Fibroblast of mammary gland (primary cell): Measurements from ENCODE around the gene RASAL2.
A peak's percentile ranks its signal among the peaks of the same experiment; 100 is the strongest.
"Not testable (repeated sequence)": the region's sequence is repeated elsewhere in the genome, so short reads cannot be mapped to it uniquely, and the experiment has no call there.

Source experiments
- DNase-seq: peaks from one replicate; pipeline ENCODE4 v3.0.0-alpha.2; 2010; ENCODE audit warnings: low read depth
- H3K4me3 ChIP-seq: 2 replicates; pipeline ENCODE4 v1.5.1; 2011; ENCODE audit warnings: low read depth, mild to moderate bottlenecking, low read length, moderate library complexity; ENCODE audit not compliant: control insufficient read depth
- TF ChIP-seq, protein P1 (sequence below): conservative IDR thresholded peaks from 2 replicates; pipeline ENCODE4 v1.5.1; 2011; ENCODE audit warnings: low read depth, low read length, inconsistent platforms; ENCODE audit not compliant: control insufficient read depth, insufficient read depth

The RASAL2 gene

DNA sequence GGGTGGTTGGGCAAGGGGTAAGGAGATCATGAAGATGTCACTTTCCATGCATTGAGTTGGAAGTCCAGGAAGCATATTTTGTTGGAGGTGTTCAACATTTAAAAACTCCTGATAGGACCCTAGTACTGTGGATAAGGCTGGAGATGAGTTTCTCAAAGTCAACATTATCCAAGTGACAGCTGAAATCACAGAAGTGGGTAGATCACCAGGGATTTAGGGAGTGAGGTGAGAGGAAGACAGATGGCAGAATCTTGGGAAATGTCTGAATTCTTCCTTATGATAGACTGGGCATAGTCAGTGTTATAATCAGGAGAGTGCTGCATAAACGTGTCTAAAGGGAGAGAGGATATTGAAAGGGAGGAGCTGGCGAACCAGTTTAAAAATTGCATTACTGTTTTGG, 5.3 kb upstream of the RASAL2 start:
- no peak overlapping the region for H3K4me3 ChIP-seq
- DNase-seq: no peak
- TF ChIP-seq, protein P1, sequence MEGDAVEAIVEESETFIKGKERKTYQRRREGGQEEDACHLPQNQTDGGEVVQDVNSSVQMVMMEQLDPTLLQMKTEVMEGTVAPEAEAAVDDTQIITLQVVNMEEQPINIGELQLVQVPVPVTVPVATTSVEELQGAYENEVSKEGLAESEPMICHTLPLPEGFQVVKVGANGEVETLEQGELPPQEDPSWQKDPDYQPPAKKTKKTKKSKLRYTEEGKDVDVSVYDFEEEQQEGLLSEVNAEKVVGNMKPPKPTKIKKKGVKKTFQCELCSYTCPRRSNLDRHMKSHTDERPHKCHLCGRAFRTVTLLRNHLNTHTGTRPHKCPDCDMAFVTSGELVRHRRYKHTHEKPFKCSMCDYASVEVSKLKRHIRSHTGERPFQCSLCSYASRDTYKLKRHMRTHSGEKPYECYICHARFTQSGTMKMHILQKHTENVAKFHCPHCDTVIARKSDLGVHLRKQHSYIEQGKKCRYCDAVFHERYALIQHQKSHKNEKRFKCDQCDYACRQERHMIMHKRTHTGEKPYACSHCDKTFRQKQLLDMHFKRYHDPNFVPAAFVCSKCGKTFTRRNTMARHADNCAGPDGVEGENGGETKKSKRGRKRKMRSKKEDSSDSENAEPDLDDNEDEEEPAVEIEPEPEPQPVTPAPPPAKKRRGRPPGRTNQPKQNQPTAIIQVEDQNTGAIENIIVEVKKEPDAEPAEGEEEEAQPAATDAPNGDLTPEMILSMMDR: no peak

DNA sequence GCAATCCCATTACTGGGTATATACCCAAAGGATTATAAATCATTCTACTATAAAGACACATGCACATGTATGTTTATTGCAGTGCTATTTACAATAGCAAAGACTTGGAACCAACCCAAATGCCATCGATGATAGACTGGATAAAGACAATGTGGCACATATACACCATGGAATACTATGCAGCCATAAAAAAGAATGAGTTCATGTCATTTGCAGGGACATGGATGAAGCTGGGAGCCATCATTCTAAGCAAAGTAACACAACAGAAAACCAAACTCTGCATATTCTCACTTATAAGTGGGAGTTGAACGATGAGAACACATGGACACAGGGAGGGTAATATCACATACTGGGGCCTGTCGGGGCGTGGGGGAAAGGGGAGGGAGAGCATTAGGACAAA, 2.5 kb upstream of the RASAL2 start:
- not testable (repeated sequence) for H3K4me3 ChIP-seq, DNase-seq

DNA sequence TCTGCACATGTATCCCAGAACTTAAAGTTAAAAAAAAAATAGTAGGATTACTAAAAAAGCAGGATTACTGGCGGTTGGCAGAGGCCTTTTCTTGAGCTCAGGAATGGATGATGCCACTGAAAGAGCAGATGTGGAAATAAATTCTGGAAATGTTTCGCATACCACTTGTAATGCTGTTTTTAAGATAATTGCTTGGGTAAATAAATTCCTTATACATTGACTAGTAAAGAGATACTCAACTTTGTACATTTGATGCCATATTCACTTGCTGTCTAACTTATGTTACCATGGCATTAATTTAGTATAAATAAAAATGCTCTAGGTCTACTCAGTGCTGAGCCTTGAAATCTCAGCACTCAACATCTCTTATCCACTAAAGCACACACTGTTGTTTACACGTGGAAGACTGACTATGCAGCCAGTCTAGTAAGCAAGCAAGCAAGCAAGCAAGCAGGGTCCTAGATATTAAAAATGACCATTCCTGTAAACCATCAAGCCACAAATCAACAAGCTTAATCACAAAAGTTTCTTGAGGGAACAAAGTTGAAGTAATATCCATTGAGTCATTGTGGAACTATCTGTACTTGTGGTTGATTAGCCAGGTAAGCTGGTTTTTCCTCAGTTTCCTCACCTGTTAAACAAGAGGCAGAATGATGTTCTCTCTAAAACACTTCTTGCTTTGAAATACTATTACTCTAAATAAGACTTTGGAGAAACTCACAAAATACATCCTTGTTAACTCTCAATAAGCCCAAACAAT, 1.7 kb upstream of the RASAL2 start:
- TF ChIP-seq, protein P1: no peak
- peak overlapping the region; percentile 76 for H3K4me3 ChIP-seq
- DNase-seq: peak; percentile 17

DNA sequence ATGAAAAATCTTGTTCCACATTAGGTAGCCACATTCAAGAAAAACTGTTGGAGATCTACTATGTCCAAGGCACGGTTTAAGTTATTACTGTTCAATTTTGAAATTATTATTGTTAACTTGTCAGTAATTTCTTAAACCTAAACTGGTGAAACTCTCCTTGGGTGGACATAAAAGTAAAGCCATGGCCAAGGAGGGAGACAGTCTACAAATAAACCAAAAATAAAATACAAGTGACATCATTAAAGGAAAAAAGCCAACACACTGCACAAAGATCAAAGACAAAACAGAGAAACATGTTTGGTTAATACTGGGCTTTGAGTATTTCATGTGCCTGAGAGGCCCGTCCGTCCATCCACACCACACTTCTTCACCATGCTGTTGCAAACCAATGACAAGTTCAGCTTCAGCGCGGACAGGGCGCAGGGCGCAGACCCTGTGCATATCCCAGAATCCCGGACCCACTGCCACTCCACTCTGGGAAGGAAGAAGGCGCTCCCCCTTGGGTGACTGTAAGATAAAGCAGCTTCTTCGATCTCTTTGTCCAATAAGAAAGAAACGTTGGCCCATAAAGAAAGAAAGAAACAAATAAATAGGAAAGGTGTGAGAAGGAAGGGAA, 918 bp upstream of the RASAL2 start:
- peak overlapping the region; percentile 76 for H3K4me3 ChIP-seq
- TF ChIP-seq, protein P1: peak; percentile 13
- DNase-seq: no peak

DNA sequence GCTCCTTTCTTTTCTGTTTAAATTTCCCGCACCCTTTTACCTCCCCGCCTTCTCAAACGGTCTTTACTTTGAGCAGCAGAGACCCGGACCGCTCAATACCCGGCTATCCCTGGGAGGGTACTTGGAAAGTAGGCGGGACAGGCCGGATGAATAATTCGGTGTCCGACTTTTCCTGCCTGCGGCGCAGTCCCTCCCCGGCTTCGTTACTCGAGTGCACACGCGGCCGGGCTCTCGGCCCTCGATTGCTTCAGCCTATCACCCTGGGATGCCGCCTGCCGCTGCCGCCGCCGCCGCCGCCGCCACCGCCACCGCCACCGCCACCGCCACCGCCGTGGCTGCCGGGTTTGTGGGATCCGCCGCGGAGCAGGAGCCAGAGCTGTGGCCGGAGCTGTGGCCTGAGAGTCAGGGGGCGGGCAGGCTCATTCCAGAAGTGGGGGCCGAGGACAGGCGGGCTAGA, 382 bp upstream of the RASAL2 start:
- H3K4me3 ChIP-seq: peak overlapping the region; percentile 89
- TF ChIP-seq, protein P1: no peak
- peak; percentile 96 for DNase-seq

DNA sequence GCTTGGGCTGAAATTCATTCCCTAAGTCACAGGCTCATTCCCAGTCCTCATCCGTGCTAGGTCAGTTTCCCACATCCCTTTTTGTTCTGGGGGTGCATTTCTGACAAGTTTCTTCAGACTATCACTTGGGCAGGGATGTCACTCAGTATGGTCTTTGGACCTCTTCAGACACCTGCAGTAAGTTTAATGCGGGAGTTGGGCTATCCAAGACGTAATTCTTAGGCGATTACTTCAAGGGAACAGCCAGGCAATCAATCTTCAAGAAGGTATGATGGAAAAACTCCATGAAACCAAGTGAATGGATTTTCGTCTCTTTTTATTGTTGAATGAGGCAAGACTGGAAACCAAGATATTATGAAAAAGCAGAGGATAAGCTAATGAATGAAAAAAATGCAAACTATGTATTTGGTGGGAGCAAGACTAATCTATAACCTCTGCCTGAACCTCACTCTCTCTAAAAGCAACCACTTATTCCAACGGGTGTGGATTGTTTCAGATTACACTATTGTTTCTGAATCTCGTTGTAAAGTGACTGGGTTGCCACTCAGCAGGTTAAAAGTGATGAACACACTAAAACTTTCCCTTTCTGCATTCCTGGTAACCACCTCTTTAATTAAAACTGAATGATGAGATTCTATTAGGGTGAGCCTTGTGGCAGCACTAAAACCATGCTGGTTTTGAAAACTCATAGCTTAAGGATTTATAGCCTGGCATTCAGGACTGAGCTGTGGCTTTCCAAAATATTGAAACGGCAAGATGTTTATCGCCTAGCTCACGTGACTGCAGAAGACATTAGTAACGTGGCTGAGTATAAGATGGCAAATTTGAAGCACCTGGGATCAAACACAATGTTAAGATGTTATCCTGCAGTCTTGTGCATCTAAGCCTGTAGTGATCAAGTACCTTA, 1.1 kb downstream of the RASAL2 start:
- peak overlapping the region; percentile 89 for H3K4me3 ChIP-seq
- TF ChIP-seq, protein P1: no peak
- peak; percentile 51 for DNase-seq
